Gastrocnemius medialis (tissue), 4 donors: ENCODE data around the gene SLAMF7. TPM values are rescaled to one million over a fixed set of nuclear protein-coding genes. Genes with fewer than 3 reads are reported as not detected.

Source experiments
- ATAC-seq, 2 donors: fragments of 150-250 bp; one replicate each; pipeline ENCODE4 v1.9.1; 2016
- DNase-seq, 2 donors: peaks; one replicate each; pipeline ENCODE4 v3.0.0-alpha.2; 2019
- H3K27ac ChIP-seq, 4 donors: fragments of 200-600 bp; sonication (generic); 1 replicate in 1 of 4; 2 replicates in 3 of 4; pipeline ENCODE4 v1.5.1; 2016 to 2018; ENCODE audit warnings: mild to moderate bottlenecking in 2 of 4, moderate library complexity in 1 of 4
- H3K27me3 ChIP-seq, 3 donors: fragments of 200-600 bp; sonication (generic) in 2 of 3; 1 replicate in 1 of 3; 2 replicates in 2 of 3; pipeline versions ENCODE4 v1.5.1 to v1.6.0; 2016 to 2019; ENCODE audit warnings: mild to moderate bottlenecking in 1 of 3, moderate library complexity in 1 of 3
- H3K36me3 ChIP-seq, 2 donors: fragments of 200-600 bp; sonication (generic) in 1 of 2; one replicate each; pipeline ENCODE4 v1.5.1; 2017 to 2018
- H3K4me1 ChIP-seq, 2 donors: fragments of 200-600 bp; sonication (generic) in 1 of 2; one replicate each; pipeline ENCODE4 v1.5.1; 2016 to 2017; ENCODE audit warnings: mild to moderate bottlenecking in 2 of 2
- H3K4me3 ChIP-seq, 4 donors: fragments of 200-600 bp; sonication (generic) in 3 of 4; 1 replicate in 1 of 4; 2 replicates in 3 of 4; pipeline ENCODE4 v1.5.1; 2016 to 2019; ENCODE audit warnings: mild to moderate bottlenecking in 2 of 4
- H3K9me3 ChIP-seq, 3 donors: fragments of 200-600 bp; sonication (generic) in 2 of 3; 1 replicate in 1 of 3; 2 replicates in 2 of 3; pipeline ENCODE4 v1.5.1; 2016 to 2019
- POLR2A ChIP-seq, 2 donors: fragments of 450-650 bp; IDR thresholded peaks; one replicate each; pipeline ENCODE4 v1.6.1; 2017; ENCODE audit warnings: antibody characterized with exemption in 2 of 2, mild to moderate bottlenecking in 2 of 2, moderate library complexity in 2 of 2
- in situ Hi-C, 4 donors: fragments of 200-750 bp; cut with MboI; loops; one replicate each; pipeline versions ENCODE4 v1.15.0 to v1.8.0; 2017; ENCODE audit warnings: low sequenced_read_pairs in 4 of 4
- intact Hi-C: fragments of 100-400 bp; cut with DNase I; formaldehyde crosslinking; loops from one replicate; pipeline ENCODE4 v1.15.1; 2023; ENCODE audit warnings: low total_unique reads
- total RNA-seq, 4 donors: library from RNA; depleted of rRNA; stranded (reverse); fragments of >200 nt; gene quantifications; one replicate each; pipeline versions ENCODE4 v1.1.0 to v1.2.3, GENCODE V29; 2016
- TF ChIP-seq, protein P1 (sequence below), 5 experiments: fragments of 450-650 bp in 3 of 5; fragments of 200-600 bp in 2 of 5; sonication (generic) in 2 of 5; IDR thresholded peaks in 4 of 5; conservative IDR thresholded peaks in 1 of 5; 1 replicate in 4 of 5; 2 replicates in 1 of 5; pipeline ENCODE4 v1.5.1; 2016 to 2019; ENCODE audit warnings: antibody characterized with exemption in 5 of 5, mild to moderate bottlenecking in 3 of 5, moderate library complexity in 3 of 5

The SLAMF7 gene
- total RNA-seq, 4 donors from 2014 or later = 0.81 TPM; not detected in 3

DNA sequence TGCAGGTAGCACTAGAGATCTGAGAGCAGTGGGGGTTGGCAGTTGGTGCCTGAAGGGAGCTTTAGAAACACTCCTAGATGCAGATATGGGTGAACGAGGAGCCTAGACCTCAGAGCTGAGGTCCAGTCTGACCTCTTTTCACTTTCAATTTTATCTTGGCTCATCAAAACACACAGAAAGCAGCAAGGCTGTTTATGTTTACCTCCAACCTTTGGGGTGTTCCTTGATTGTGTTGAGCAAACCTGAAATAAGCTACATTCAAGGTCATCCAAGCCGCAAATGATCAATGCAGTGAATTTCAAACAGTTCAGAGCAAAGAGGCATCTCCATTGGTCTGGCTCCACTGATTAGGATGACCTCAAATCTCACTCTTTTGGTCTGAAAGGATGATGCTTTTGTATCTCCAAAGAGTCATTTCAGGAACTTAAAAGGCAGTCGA, 58.2 kb downstream of the SLAMF7 start:
- H3K9me3 ChIP-seq = peaks cover 0 to 3% (median 0%) of the 10 kb centered on the region in 3 donors
- H3K4me1 ChIP-seq = no peaks in the 10 kb centered on the region
- H3K36me3 ChIP-seq = no peaks in the 10 kb centered on the region
- no peak overlapping the region for H3K27ac ChIP-seq
- no peak for DNase-seq
- intact Hi-C loops (no loop called here), in situ Hi-C loops (no loop called here)
- no peak overlapping the region for H3K4me3 ChIP-seq
- TF ChIP-seq, protein P1, sequence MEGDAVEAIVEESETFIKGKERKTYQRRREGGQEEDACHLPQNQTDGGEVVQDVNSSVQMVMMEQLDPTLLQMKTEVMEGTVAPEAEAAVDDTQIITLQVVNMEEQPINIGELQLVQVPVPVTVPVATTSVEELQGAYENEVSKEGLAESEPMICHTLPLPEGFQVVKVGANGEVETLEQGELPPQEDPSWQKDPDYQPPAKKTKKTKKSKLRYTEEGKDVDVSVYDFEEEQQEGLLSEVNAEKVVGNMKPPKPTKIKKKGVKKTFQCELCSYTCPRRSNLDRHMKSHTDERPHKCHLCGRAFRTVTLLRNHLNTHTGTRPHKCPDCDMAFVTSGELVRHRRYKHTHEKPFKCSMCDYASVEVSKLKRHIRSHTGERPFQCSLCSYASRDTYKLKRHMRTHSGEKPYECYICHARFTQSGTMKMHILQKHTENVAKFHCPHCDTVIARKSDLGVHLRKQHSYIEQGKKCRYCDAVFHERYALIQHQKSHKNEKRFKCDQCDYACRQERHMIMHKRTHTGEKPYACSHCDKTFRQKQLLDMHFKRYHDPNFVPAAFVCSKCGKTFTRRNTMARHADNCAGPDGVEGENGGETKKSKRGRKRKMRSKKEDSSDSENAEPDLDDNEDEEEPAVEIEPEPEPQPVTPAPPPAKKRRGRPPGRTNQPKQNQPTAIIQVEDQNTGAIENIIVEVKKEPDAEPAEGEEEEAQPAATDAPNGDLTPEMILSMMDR (IDR thresholded peaks at IDR 0.05 in 4 of 5, conservative IDR thresholded peaks at IDR 0.05 in 1 of 5) = no peak
- TF ChIP-seq POLR2A (IDR thresholded peaks at IDR 0.05) = no peak
- no peak for ATAC-seq
- no peaks in the 10 kb centered on the region for H3K27me3 ChIP-seq

DNA sequence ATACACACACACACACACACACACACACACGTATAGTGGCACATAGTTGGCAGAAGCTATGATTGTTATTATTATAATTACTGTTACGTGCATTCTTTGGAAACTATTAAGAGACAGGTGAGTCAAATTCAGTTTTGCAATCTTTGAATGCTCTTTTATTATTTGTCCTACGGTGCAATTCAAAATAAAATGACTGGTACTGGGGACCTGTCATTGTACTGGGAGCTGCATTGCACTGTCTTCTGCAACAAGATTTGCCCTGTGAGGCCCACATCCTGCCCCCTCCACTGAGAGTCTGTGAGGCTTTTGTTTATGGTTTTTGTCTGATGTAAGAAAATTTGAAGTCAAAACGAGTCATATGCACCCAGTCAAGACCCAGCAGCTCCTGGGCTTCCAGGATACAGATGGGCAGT, 58.8 kb downstream of the SLAMF7 start:
- H3K27ac ChIP-seq = no peak overlapping the region
- no peak for ATAC-seq
- in situ Hi-C loops = no loop called here

DNA sequence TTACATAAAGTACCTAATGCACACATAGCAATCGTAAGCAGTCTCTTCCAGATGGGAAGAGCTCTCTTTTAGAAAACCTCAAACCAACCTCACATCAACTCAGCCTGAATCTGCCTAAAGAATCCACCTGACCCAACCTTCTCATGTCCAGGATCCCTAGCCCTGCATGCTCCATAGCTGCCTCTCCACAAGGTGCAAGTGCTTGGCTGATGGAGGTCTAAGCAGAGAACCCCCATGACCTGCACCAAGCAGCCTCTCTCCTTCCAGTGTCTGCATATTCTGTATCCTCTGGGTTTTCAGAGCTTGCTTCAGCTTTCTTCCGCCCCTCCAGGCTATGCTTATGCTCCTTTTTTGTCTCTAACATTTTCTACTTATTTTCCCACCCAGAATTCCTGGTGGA, 59.4 kb downstream of the SLAMF7 start:
- TF ChIP-seq POLR2A (IDR thresholded peaks at IDR 0.05) = no peak
- TF ChIP-seq, protein P1 (IDR thresholded peaks at IDR 0.05 in 4 of 5, conservative IDR thresholded peaks at IDR 0.05 in 1 of 5) = no peak
- DNase-seq (no peak), ATAC-seq (no peak)
- no peaks in the 10 kb centered on the region for H3K27me3 ChIP-seq
- H3K36me3 ChIP-seq = no peaks in the 10 kb centered on the region
- in situ Hi-C loops = no loop called here
- no peak overlapping the region for H3K27ac ChIP-seq
- no peak overlapping the region for H3K4me3 ChIP-seq
- H3K9me3 ChIP-seq = no peaks in the 10 kb centered on the region
- H3K4me1 ChIP-seq = no peaks in the 10 kb centered on the region
- intact Hi-C loops = no loop called here

More for the DNA sequence above, 58.8 kb downstream of the SLAMF7 start:
- Histone ChIP-seq H3K27me3 (no peaks in the 10 kb centered on the region), H3K9me3 (peaks cover 0 to 3% (median 0%) of the 10 kb centered on the region in 3 donors), H3K36me3 (no peaks in the 10 kb centered on the region), H3K4me1 (no peaks in the 10 kb centered on the region), H3K4me3 (no peak overlapping the region)
- no peak for TF ChIP-seq POLR2A (IDR thresholded peaks at IDR 0.05)
- TF ChIP-seq, protein P1 (IDR thresholded peaks at IDR 0.05 in 4 of 5, conservative IDR thresholded peaks at IDR 0.05 in 1 of 5) = no peak
- DNase-seq = no peak
- intact Hi-C loops = no loop called here

DNA sequence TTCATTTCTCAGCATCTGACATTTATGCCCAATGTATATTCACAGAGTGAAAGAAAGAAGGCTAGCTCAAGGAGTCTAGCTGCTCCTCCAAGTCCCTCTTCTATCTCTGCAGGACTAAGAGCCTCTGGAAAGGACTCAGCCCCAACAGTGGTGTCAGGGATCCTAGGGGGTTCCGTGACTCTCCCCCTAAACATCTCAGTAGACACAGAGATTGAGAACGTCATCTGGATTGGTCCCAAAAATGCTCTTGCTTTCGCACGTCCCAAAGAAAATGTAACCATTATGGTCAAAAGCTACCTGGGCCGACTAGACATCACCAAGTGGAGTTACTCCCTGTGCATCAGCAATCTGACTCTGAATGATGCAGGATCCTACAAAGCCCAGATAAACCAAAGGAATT, 60.6 kb downstream of the SLAMF7 start:
- Histone ChIP-seq H3K4me1 (no peaks in the 10 kb centered on the region), H3K36me3 (no peaks in the 10 kb centered on the region), H3K27me3 (no peaks in the 10 kb centered on the region), H3K4me3 (no peak overlapping the region), H3K27ac (no peak overlapping the region), H3K9me3 (no peaks in the 10 kb centered on the region)
- no peak for TF ChIP-seq POLR2A (IDR thresholded peaks at IDR 0.05)
- TF ChIP-seq, protein P1 (IDR thresholded peaks at IDR 0.05 in 4 of 5, conservative IDR thresholded peaks at IDR 0.05 in 1 of 5) = no peak
- DNase-seq = no peak
- no peak for ATAC-seq
- in situ Hi-C loops (no loop called here), intact Hi-C loops (no loop called here)

DNA sequence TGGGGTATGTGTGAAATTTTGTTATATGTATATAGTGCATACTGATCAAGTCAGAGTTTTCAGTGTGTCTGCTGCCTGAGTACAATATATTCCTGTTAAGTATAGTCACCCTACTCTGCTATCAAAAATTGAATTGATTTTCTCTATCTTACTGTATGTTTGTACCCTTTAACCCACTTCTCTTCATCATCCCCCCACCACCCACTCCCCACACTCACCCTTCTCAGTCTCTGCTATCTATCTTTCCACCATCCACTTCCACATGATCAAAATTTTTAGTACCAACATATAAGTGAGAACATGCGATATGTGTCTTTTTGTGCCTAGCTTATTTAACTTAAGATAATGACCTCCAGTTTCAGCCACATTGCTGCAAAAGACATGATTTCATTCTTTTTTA, 61.1 kb downstream of the SLAMF7 start:
- DNase-seq (no peak), ATAC-seq (no peak)
- TF ChIP-seq, protein P1 (IDR thresholded peaks at IDR 0.05 in 4 of 5, conservative IDR thresholded peaks at IDR 0.05 in 1 of 5) = no peak
- no peak for TF ChIP-seq POLR2A (IDR thresholded peaks at IDR 0.05)
- no peak overlapping the region for H3K27ac ChIP-seq
- H3K4me3 ChIP-seq = no peak overlapping the region
- no peaks in the 10 kb centered on the region for H3K4me1 ChIP-seq
- intact Hi-C loops (no loop called here), in situ Hi-C loops (no loop called here)
- H3K9me3 ChIP-seq = no peaks in the 10 kb centered on the region
- no peaks in the 10 kb centered on the region for H3K36me3 ChIP-seq
- no peaks in the 10 kb centered on the region for H3K27me3 ChIP-seq
